H1 (cell line): Measurements from ENCODE around the gene RASSF3. TPM values are rescaled to one million over a fixed set of nuclear protein-coding genes. Genes with fewer than 3 reads are reported as not detected.

Source experiments
- CBX5 ChIP-seq: fragments of 300-800, 300-1000 bp; sonication (generic); IDR thresholded peaks from 2 replicates; pipeline ENCODE4 v1.7.1; 2016; ENCODE audit warnings: antibody characterized with exemption, low read length, low read depth
- JUN ChIP-seq: IDR thresholded peaks from 2 replicates; pipeline ENCODE4 v1.6.1; 2011; ENCODE audit warnings: low read depth, mild to moderate bottlenecking, improper control_type of control experiment, low read length
- NRF1 ChIP-seq: IDR thresholded peaks from 2 replicates; pipeline ENCODE4 v1.6.1; 2011; ENCODE audit warnings: mild to moderate bottlenecking, low read depth, low read length, improper control_type of control experiment
- POU5F1 ChIP-seq: IDR thresholded peaks from 2 replicates; pipeline ENCODE4 v1.6.1; 2011; ENCODE audit warnings: low read depth, mild to moderate bottlenecking, low read length, moderate library complexity
- polyA plus RNA-seq, 7 experiments: library from polyadenylated mRNA; depleted of rRNA in 3 of 7; stranded (reverse) in 5 of 7; unstranded in 2 of 7; fragments of >200 nt in 5 of 7; fragments of 200-250 nt in 2 of 7; gene quantifications; 1 replicate in 5 of 7; 2 replicates in 1 of 7; 4 replicates in 1 of 7; pipeline versions ENCODE4 v1.2.1 to v1.2.3, GENCODE V29; 2011 to 2013; ENCODE audit warnings: missing spikeins in 2 of 7, mixed read lengths in 2 of 7
- total RNA-seq: library from RNA; stranded (reverse); fragmentation: NEBNext Ultra II Directional; extraction: Animal tissue kit (Norgen Biotek cat#: 25700); gene quantifications from 2 replicates; pipeline ENCODE4 v1.2.1, GENCODE V29; 2021

The RASSF3 gene
- total and polyA plus RNA-seq, 2 of the 8 experiments (the other 6 are each of a cell fraction or from before 2014, with no cell fraction given): 19.1 to 64.3 TPM

GRCh38 chr12:64737539-64737938 is 127.2 kb downstream of the RASSF3 start (continued):
- TF ChIP-seq POU5F1 (no peak), JUN (no peak), CBX5 (no peak), NRF1 (no peak)
